Measurements from ENCODE around the gene SCT. TPM values are rescaled to one million over a fixed set of nuclear protein-coding genes. Genes with fewer than 3 reads are reported as not detected.

Gene SCT
- total RNA-seq, 1 donor: not detected

- TF ChIP-seq CTCF (IDR thresholded peaks at IDR 0.05; ENCODE audit: insufficient read depth, low read length): no peak
- no peak overlapping the region for H3K4me3 ChIP-seq (ENCODE audit: low read depth, low read length)
- no peak for DNase-seq (ENCODE audit: low read depth)
Measured at GRCh38 chr11:660681-661444, 33.9 kb upstream of the SCT start.

GRCh38 chr11:660281-660680, 33.3 kb upstream of the SCT start:
- no peak for DNase-seq (ENCODE audit: low read depth)
- no peak overlapping the region for H3K4me3 ChIP-seq (ENCODE audit: low read depth, low read length)
- no peak for TF ChIP-seq CTCF (IDR thresholded peaks at IDR 0.05; ENCODE audit: insufficient read depth, low read length)

- DNase-seq (ENCODE audit: low read depth): no peak
Measured at GRCh38 chr11:659532-660085, 32.6 kb upstream of the SCT start.

GRCh38 chr11:657691-658126, 30.7 kb upstream of the SCT start:
- H3K4me3 ChIP-seq (ENCODE audit: low read depth, low read length): no peak overlapping the region
- DNase-seq (ENCODE audit: low read depth): no peak
- no peak for TF ChIP-seq CTCF (IDR thresholded peaks at IDR 0.05; ENCODE audit: insufficient read depth, low read length)

More at GRCh38 chr11:659532-660085, 32.6 kb upstream of the SCT start:
- no peak overlapping the region for H3K4me3 ChIP-seq (ENCODE audit: low read depth, low read length)
- no peak for TF ChIP-seq CTCF (IDR thresholded peaks at IDR 0.05; ENCODE audit: insufficient read depth, low read length)

- DNase-seq (ENCODE audit: low read depth): no peak
- H3K4me3 ChIP-seq (ENCODE audit: low read depth, low read length): no peak overlapping the region
- TF ChIP-seq CTCF (IDR thresholded peaks at IDR 0.05; ENCODE audit: insufficient read depth, low read length): no peak
Measured at GRCh38 chr11:656866-657265, 29.9 kb upstream of the SCT start.

GRCh38 chr11:656426-656825, 29.4 kb upstream of the SCT start:
- TF ChIP-seq CTCF (IDR thresholded peaks at IDR 0.05; ENCODE audit: insufficient read depth, low read length): no peak
- no peak for DNase-seq (ENCODE audit: low read depth)
- no peak overlapping the region for H3K4me3 ChIP-seq (ENCODE audit: low read depth, low read length)

Data from fibroblast of the aortic adventitia (primary cell).